GM23338 (cell line): ENCODE measurements around the gene YIPF4. TPM values are rescaled to one million over a fixed set of nuclear protein-coding genes. Genes with fewer than 3 reads are reported as not detected.

Source experiments
- ATAC-seq: fragments of 200-7000 bp; cut with Tn5 transposase; 3 replicates; pipeline ENCODE4 v1.9.1; 2020
- DNase-seq: peaks from one replicate; pipeline ENCODE4 v3.0.0-alpha.2; 2015; ENCODE audit warnings: low spot score
- H2AFZ ChIP-seq: fragments of 200-600 bp; sonication (generic); 2 replicates; pipeline ENCODE4 v1.8.0; 2016; ENCODE audit warnings: antibody characterized with exemption, mild to moderate bottlenecking, moderate library complexity
- H3F3A ChIP-seq: fragments of 200-600 bp; sonication (generic); replicated peaks from 2 replicates; pipeline ENCODE4 v1.8.0; 2017; ENCODE audit warnings: antibody characterized with exemption, mixed run types, low read depth
- H3K27ac ChIP-seq: fragments of 200-600 bp; sonication (generic); 2 replicates; pipeline ENCODE4 v1.6.1; 2016; ENCODE audit warnings: low read depth
- H3K27me3 ChIP-seq: fragments of 200-600 bp; sonication (generic); 2 replicates; pipeline ENCODE4 v1.8.0; 2016; ENCODE audit warnings: mild to moderate bottlenecking, mixed run types, moderate library complexity; ENCODE audit not compliant: insufficient read depth
- H3K36me3 ChIP-seq: fragments of 200-600 bp; sonication (generic); 2 replicates; pipeline ENCODE4 v1.8.0; 2016; ENCODE audit warnings: mild to moderate bottlenecking; ENCODE audit not compliant: insufficient read depth
- H3K4me1 ChIP-seq: fragments of 200-600 bp; sonication (generic); 2 replicates; pipeline ENCODE4 v1.8.0; 2016; ENCODE audit warnings: mild to moderate bottlenecking, moderate library complexity; ENCODE audit not compliant: insufficient read depth
- H3K4me2 ChIP-seq: fragments of 200-600 bp; sonication (generic); 2 replicates; pipeline ENCODE4 v1.7.1; 2017; ENCODE audit warnings: mixed run types
- H3K4me3 ChIP-seq: fragments of 200-600 bp; sonication (generic); 2 replicates; pipeline ENCODE4 v1.6.1; 2016; ENCODE audit warnings: mixed run types
- H3K79me2 ChIP-seq: fragments of 200-600 bp; sonication (generic); replicated peaks from 2 replicates; pipeline ENCODE4 v1.8.0; 2017; ENCODE audit warnings: mild to moderate bottlenecking; ENCODE audit not compliant: insufficient read depth
- H3K9me2 ChIP-seq: fragments of 200-600 bp; sonication (generic); 2 replicates; pipeline ENCODE4 v1.8.0; 2017; ENCODE audit not compliant: insufficient read depth
- H4K20me1 ChIP-seq: fragments of 200-600 bp; sonication (generic); replicated peaks from 2 replicates; pipeline ENCODE4 v1.8.0; 2017; ENCODE audit warnings: mild to moderate bottlenecking; ENCODE audit not compliant: insufficient read depth
- H3K27ac Mint-ChIP-seq: 2 replicates; pipeline ENCODE4 v1.8.0; 2020; ENCODE audit warnings: inconsistent platforms, mild to moderate bottlenecking, moderate library complexity, mixed read lengths
- H3K27me3 Mint-ChIP-seq: 3 replicates; pipeline ENCODE4 v1.8.0; 2022; ENCODE audit warnings: low read depth, mild to moderate bottlenecking, moderate library complexity, mixed read lengths, inconsistent platforms; ENCODE audit not compliant: insufficient read depth, poor library complexity
- H3K36me3 Mint-ChIP-seq: 3 replicates; pipeline ENCODE4 v1.8.0; 2021; ENCODE audit warnings: low read depth, mild to moderate bottlenecking, inconsistent platforms, moderate library complexity, mixed read lengths
- H3K4me1 Mint-ChIP-seq: 3 replicates; pipeline ENCODE4 v1.8.0; 2020; ENCODE audit warnings: mild to moderate bottlenecking, inconsistent platforms, mixed read lengths
- H3K4me3 Mint-ChIP-seq: 3 replicates; pipeline ENCODE4 v1.8.0; 2021; ENCODE audit warnings: moderate library complexity, mild to moderate bottlenecking, inconsistent platforms, mixed read lengths
- H3K9me3 Mint-ChIP-seq: 3 replicates; pipeline ENCODE4 v1.8.0; 2020; ENCODE audit warnings: moderate library complexity, mild to moderate bottlenecking, inconsistent platforms, mixed read lengths
- CREB1 ChIP-seq: fragments of 250-450 bp; sonication (Bioruptor Pico); IDR thresholded peaks from 2 replicates; pipeline ENCODE4 v1.5.0; 2020; ENCODE audit warnings: low read depth, mild to moderate bottlenecking, moderate library complexity
- CTCF ChIP-seq, 2 experiments: fragments of 200-600 bp in 1 of 2; sonication (generic) in 1 of 2; conservative IDR thresholded peaks; 2 replicates each; pipeline versions ENCODE4 v1.5.1 to v1.6.1; 2016 to 2017; ENCODE audit warnings: antibody characterized with exemption in 2 of 2, low read depth in 2 of 2, mild to moderate bottlenecking in 2 of 2, moderate library complexity in 1 of 2
- ETS1 ChIP-seq: IDR thresholded peaks from 2 replicates; pipeline ENCODE4 v1.6.1; 2016; ENCODE audit warnings: antibody characterized with exemption
- EZH2 ChIP-seq: fragments of 200-600 bp; sonication (generic); IDR thresholded peaks from one replicate; pipeline ENCODE4 v1.8.0; 2017; ENCODE audit warnings: antibody characterized with exemption, mild to moderate bottlenecking, low read depth; ENCODE audit not compliant: unreplicated experiment
- EZH2phosphoT487 ChIP-seq: fragments of 200-600 bp; sonication (generic); IDR thresholded peaks from one replicate; pipeline ENCODE4 v1.8.1; 2018; ENCODE audit warnings: antibody characterized with exemption; ENCODE audit not compliant: unreplicated experiment
- JUNB ChIP-seq: IDR thresholded peaks from one replicate; pipeline ENCODE4 v1.6.1; 2016; ENCODE audit warnings: antibody characterized with exemption; ENCODE audit not compliant: unreplicated experiment
- NANOG ChIP-seq: IDR thresholded peaks from 2 replicates; pipeline ENCODE4 v1.6.1; 2016; ENCODE audit warnings: antibody characterized with exemption, borderline replicate concordance
- POLR2AphosphoS5 ChIP-seq: IDR thresholded peaks from 2 replicates; pipeline ENCODE4 v1.6.1; 2016; ENCODE audit warnings: antibody characterized with exemption, low read depth
- REST ChIP-seq: IDR thresholded peaks from one replicate; pipeline ENCODE4 v1.6.1; 2018; ENCODE audit warnings: antibody characterized with exemption; ENCODE audit not compliant: unreplicated experiment
- STAT1 ChIP-seq: IDR thresholded peaks from one replicate; pipeline ENCODE4 v1.6.1; 2016; ENCODE audit warnings: antibody characterized with exemption; ENCODE audit not compliant: unreplicated experiment
- ZNF114 ChIP-seq: fragments of 250-450 bp; sonication (Bioruptor Pico); IDR thresholded peaks from 2 replicates; pipeline ENCODE4 v1.5.0; 2020; ENCODE audit warnings: mild to moderate bottlenecking, moderate library complexity
- ZNF331 ChIP-seq: fragments of 250-450 bp; sonication (Bioruptor Pico); IDR thresholded peaks from 2 replicates; pipeline ENCODE4 v1.5.0; 2020; ENCODE audit warnings: low read depth, mild to moderate bottlenecking, moderate library complexity
- ZNF462 ChIP-seq: fragments of 250-450 bp; sonication (Bioruptor Pico); IDR thresholded peaks from 2 replicates; pipeline ENCODE4 v1.5.0; 2020; ENCODE audit warnings: mild to moderate bottlenecking, moderate library complexity
- polyA plus RNA-seq: library from polyadenylated mRNA; unstranded; fragments of >200 nt; fragmentation: Nextera tagmentation; extraction: Ambion mirVana; gene quantifications from 2 replicates; pipeline ENCODE4 v1.2.1, GENCODE V29; 2016
- total RNA-seq: library from RNA; depleted of rRNA; stranded (reverse); fragments of >200 nt; shearing (Covaris generic); gene quantifications from 2 replicates; pipeline ENCODE4 v1.2.3, GENCODE V29; 2014

YIPF4 gene
- total and polyA plus RNA-seq, 2 experiments from 2014 or later: 14.2 to 24.9 TPM

GRCh38 chr2:32284321-32284720, 6.6 kb downstream of the YIPF4 start:
- no peaks in the 10 kb centered on the region for H3K36me3 ChIP-seq
- Mint-ChIP-seq H3K27ac (no peak overlapping the region), H3K4me1 (no peaks in the 10 kb centered on the region), H3K4me3 (no peak overlapping the region), H3K9me3 (no peaks in the 10 kb centered on the region), H3K27me3 (peaks cover 4% of the 10 kb centered on the region), H3K36me3 (peaks cover 5% of the 10 kb centered on the region; the same call in 2 of the 3 replicates)
- TF ChIP-seq ETS1 (no peak), EZH2 (no peak), EZH2phosphoT487 (no peak), JUNB (no peak), STAT1 (no peak), CREB1 (CRISPR knock-in tag) (no peak), CTCF (conservative IDR thresholded peaks at IDR 0.05; ENCODE audit: low read depth in 2 of 2) (no peak), NANOG (no peak), POLR2AphosphoS5 (no peak), REST (no peak), ZNF114 (CRISPR knock-in tag) (no peak), ZNF331 (CRISPR knock-in tag) (no peak), ZNF462 (CRISPR knock-in tag) (no peak)
- H3K4me1 ChIP-seq: no peaks in the 10 kb centered on the region
- H3K27me3 ChIP-seq: no peaks in the 10 kb centered on the region
- ATAC-seq (no peak), DNase-seq (no peak)
- H2AFZ ChIP-seq: no peak overlapping the region
- H3K27ac ChIP-seq: no peak overlapping the region
- no peak overlapping the region for H3K4me3 ChIP-seq
- no peaks in the 10 kb centered on the region for H3F3A ChIP-seq
- H4K20me1 ChIP-seq: no peaks in the 10 kb centered on the region; the same call in 1 of the 2 replicates
- peaks cover 49% of the 10 kb centered on the region for H3K79me2 ChIP-seq
- no peak overlapping the region for H3K4me2 ChIP-seq
- H3K9me2 ChIP-seq: no peaks in the 10 kb centered on the region
